GM13977 (cell line): Measurements from ENCODE around the gene CFAP210.
"Not testable (repeated sequence)": the region's sequence is repeated elsewhere in the genome, so short reads cannot be mapped to it uniquely, and the experiment has no call there.

Experiments
- DNase-seq: peaks from one replicate; pipeline ENCODE4 v3.0.0; 2012; ENCODE audit warnings: low spot score
- CTCF ChIP-seq: IDR thresholded peaks from 2 replicates; pipeline ENCODE4 v1.5.1; 2012; ENCODE audit warnings: mild to moderate bottlenecking, control low read depth; ENCODE audit not compliant: insufficient read depth; ENCODE audit errors: extremely low read depth, missing control alignments
- in situ Hi-C: fragments of 300-500 bp; cut with MboI; formaldehyde crosslinking; loops from one replicate; pipeline ENCODE4 v1.12.0; 2022; ENCODE audit warnings: low sequenced_read_pairs, low pct_unique_long_range_greater_than_20kb, mixed read lengths, inconsistent platforms; ENCODE audit not compliant: unreplicated experiment

Gene CFAP210

GRCh38 chr2:169705927-169706326 lies 11.7 kb upstream of the CFAP210 start:
- TF ChIP-seq CTCF = no peak
- in situ Hi-C loops = no loop called here
- no peak for DNase-seq

- in situ Hi-C loops = no loop called here
- no peak for TF ChIP-seq CTCF
- DNase-seq = no peak
These were observed 10.0 kb upstream of the CFAP210 start for GRCh38 chr2:169704160-169704708.

- no peak for DNase-seq
- in situ Hi-C loops = no loop called here
- TF ChIP-seq CTCF = no peak
These were observed 8.8 kb upstream of the CFAP210 start for GRCh38 chr2:169702996-169703395.

- in situ Hi-C loops = not testable (repeated sequence)
These were observed 5.0 kb upstream of the CFAP210 start for GRCh38 chr2:169699173-169699572.

GRCh38 chr2:169696381-169696780 lies 2.2 kb upstream of the CFAP210 start:
- in situ Hi-C loops = no loop called here
- TF ChIP-seq CTCF = no peak
- DNase-seq = no peak

More at GRCh38 chr2:169699173-169699572, 5.0 kb upstream of the CFAP210 start:
- DNase-seq = not testable (repeated sequence)

GRCh38 chr2:169694894-169695260 lies 672 bp upstream of the CFAP210 start:
- in situ Hi-C loops = no loop called here
- TF ChIP-seq CTCF = no peak
- no peak for DNase-seq

- peak; percentile 25 for TF ChIP-seq CTCF
- in situ Hi-C loops = no loop called here
- DNase-seq = no peak
These were observed 845 bp downstream of the CFAP210 start for GRCh38 chr2:169693360-169693759.
